ENCODE results near the gene GLT1D1.

DNA sequence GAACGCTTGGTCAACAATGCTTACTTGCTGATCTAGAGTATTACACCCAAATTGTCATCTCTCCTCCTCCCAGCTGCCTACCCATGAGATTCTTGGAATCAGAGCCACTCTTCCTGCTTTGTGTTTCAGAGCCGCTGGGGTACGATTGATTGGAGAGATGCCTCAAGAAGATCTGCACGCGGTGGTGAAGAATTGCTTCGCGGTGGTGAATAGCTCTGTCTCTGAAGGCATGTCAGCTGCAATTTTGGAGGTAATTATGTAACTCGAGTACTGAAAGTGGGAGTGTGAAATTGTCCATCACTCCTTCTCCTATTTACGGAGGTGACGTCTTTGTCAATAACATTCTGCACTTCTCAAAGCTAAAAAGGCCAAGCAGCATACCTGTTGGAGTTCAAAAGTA, 93.9 kb downstream of the GLT1D1 start:
- TF ChIP-seq, protein P1, sequence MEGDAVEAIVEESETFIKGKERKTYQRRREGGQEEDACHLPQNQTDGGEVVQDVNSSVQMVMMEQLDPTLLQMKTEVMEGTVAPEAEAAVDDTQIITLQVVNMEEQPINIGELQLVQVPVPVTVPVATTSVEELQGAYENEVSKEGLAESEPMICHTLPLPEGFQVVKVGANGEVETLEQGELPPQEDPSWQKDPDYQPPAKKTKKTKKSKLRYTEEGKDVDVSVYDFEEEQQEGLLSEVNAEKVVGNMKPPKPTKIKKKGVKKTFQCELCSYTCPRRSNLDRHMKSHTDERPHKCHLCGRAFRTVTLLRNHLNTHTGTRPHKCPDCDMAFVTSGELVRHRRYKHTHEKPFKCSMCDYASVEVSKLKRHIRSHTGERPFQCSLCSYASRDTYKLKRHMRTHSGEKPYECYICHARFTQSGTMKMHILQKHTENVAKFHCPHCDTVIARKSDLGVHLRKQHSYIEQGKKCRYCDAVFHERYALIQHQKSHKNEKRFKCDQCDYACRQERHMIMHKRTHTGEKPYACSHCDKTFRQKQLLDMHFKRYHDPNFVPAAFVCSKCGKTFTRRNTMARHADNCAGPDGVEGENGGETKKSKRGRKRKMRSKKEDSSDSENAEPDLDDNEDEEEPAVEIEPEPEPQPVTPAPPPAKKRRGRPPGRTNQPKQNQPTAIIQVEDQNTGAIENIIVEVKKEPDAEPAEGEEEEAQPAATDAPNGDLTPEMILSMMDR (IDR thresholded peaks at IDR 0.05; ENCODE audit: low read length), result no peak
- no peak for TF ChIP-seq EZH2 (optimal IDR thresholded peaks at IDR 0.05; ENCODE audit: low read depth, low read length)

Data from MM.1S (cell line).